Measurements from ENCODE around the gene ATXN7L2. TPM values are rescaled to one million over a fixed set of nuclear protein-coding genes. Genes with fewer than 3 reads are reported as not detected.
"Not testable (repeated sequence)": the region's sequence is repeated elsewhere in the genome, so short reads cannot be mapped to it uniquely, and the experiment has no call there.

The ATXN7L2 gene, protein sequence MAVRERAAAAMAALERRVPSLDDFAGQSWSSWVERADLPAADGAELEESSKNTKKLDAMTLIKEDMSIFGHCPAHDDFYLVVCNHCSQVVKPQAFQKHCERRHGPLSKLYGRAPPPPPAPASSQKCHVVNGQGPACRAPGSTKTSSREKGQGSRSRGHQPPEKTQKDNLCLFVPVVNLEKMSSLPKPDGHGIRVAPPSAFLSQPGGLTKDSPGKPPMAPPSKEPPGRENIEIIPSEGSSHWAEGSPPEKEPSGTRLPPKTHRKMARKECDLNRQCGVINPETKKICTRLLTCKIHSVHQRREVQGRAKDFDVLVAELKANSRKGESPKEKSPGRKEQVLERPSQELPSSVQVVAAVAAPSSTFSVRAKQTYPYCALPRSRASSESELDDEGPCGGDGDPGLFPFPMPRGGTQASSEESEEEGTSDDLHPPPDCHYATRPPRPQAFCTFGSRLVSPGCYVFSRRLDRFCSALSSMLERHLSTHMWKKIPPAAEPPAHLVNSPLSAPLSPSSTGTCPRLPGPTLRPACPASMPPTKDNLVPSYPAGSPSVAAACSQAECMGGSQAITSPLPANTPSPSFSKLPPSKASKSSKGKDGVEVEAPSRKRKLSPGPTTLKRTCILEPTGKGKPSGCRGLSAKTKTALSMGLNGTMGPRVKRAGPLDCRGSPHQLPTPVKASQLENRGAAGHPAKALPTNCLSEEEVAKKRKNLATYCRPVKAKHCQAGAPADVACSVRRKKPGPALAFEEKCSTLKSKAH
- 1 to 10 TPM in 2 of 3 donors, under 1 TPM in 1; 0.94 to 8.9 (median 4.1) TPM for polyA plus RNA-seq

DNA sequence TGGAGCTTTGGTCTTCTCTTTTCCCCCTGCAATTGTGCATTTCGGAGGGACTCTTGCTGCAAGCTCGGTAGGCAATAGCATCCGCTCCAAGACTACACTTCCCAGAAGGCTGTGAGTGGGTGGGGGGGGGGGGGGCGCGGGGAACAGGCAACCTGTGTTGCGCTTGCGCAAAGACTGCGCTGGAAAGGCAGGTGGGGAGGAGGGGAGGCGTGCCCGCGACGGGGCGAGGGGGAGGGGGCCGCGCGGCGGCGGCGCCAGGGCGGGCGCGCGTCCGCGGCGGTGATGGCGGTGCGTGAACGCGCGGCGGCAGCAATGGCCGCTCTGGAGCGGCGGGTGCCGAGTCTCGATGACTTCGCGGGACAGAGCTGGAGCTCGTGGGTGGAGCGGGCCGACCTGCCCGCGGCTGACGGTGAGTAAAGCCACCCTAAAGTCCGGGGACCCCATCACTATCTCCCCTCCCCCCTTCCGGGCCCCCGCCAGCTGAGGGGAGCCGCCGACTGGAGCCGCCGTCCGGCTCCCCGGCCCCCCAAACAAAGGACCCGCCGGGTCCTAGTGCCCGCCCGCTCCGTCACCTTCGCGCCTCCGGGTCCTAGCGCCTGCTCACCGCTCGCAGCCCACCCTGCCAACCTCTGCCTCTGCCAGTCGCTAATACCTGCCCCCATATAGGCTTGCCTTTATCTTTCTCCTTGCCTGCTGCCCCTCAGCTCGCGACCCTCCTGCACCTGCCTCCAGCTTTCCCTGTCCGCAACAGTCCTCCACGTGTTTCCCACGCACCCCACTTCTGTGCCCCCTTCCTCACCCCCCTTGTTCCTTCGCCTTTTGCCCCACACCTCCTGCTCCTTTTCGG is at the start of gene ATXN7L2:
TSS of gene ATXN7L2 (plus strand) at position 234 of the 847 bp plus-strand sequence. CDS start at position 283, 49 bp downstream.
- Mint-ChIP-seq H3K4me1 (peaks cover 23 to 24% of the 10 kb centered on the region in 2 donors), H3K4me3 (peak within 1 kb of the TSS; percentile 86 to 97 (median 93)), H3K9me3 (no peaks in the 10 kb centered on the region), H3K27me3 (ENCODE audit: low read depth in 3 of 3) (peaks cover 3 to 14% (median 8%) of the 10 kb centered on the region in 3 donors), H3K36me3 (peaks cover 0 to 8% (median 0%) of the 10 kb centered on the region in 3 donors), H3K27ac (peak within 1 kb of the TSS; percentile 78 to 94 (median 86))
- peak; percentile 90 to 94 (median 94) for DNase-seq

DNA sequence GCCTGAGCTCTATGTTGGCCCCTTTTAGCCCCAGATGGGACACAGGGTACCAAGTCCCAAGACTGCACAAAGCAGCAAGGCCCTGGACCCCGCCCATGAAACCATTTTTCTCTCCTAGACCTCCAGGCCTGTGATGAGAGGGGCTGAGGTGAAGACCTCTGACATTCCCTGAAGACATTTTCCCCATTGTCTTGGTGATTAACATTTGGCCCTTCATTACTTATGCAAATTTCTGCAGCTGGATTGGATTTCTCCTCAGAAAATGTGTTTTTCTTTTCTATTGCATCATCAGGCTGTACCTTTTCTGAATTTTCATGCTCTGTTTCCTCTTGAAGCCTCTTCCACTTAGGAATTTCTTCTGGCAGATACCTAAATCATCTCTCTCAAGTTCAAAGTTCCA is 49.2 kb upstream of the ATXN7L2 start:
- H3K4me3 Mint-ChIP-seq, result no peak overlapping the region
- H3K9me3 Mint-ChIP-seq, result peaks cover 0 to 3% (median 0%) of the 10 kb centered on the region in 6 donors
- peaks cover 0 to 4% (median 0%) of the 10 kb centered on the region in 3 donors for H3K27me3 Mint-ChIP-seq (ENCODE audit: low read depth in 3 of 3)
- H3K4me1 Mint-ChIP-seq, result no peaks in the 10 kb centered on the region
- H3K27ac Mint-ChIP-seq, result no peak overlapping the region
- H3K36me3 Mint-ChIP-seq, result peaks cover 0 to 5% (median 0%) of the 10 kb centered on the region in 3 donors
- DNase-seq, result no peak

DNA sequence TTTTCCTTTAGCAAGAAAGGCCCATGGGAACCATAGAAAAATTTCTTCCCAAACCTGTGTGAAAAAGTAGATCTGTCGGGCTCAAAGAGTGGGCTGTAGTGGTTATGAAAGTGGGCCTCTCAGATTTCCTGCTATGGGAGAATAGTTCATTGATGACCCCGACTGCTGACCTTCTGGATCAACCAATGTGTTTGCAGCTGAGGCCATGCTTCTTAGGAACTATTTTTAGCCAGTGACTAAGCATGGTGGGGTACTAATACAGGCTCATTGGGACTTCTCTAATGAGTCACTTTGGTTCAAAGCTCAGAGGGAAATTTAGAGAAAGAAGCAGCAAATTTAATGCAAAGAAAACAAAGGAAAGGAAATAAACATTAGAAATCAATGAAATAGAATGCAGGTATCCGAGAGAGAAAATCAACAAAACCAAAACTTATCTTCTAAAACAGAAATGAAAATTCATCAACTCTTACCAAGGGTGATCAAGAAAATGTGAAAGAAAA is 44.9 kb upstream of the ATXN7L2 start:
- H3K27ac Mint-ChIP-seq, result no peak overlapping the region
- peaks cover 0 to 5% (median 0%) of the 10 kb centered on the region in 3 donors for H3K36me3 Mint-ChIP-seq
- no peaks in the 10 kb centered on the region for H3K27me3 Mint-ChIP-seq (ENCODE audit: low read depth in 3 of 3)
- H3K9me3 Mint-ChIP-seq, result peaks cover 0 to 3% (median 0%) of the 10 kb centered on the region in 6 donors
- H3K4me3 Mint-ChIP-seq, result no peak overlapping the region
- no peaks in the 10 kb centered on the region for H3K4me1 Mint-ChIP-seq
- no peak for DNase-seq

DNA sequence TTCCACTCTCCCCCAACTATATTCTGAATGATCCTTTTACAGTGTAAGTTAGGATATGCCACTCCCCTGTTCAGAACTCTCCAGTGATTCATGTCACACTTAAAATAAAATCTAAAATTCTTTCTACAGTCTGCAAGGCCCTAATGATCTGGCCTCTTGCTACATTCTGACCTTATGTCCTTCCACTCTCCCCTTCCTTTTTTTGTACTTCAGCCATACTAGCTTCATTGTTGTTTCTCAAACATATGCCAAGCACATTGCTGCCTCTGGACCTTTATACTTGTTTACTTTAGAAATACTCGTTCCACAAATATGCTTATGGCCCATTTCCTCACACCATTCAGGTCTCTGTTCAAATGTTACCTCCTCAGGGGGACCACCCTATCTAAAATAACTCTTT is 42.6 kb upstream of the ATXN7L2 start:
- Mint-ChIP-seq H3K9me3 (no peaks in the 10 kb centered on the region), H3K27ac (no peak overlapping the region), H3K4me3 (no peak overlapping the region), H3K36me3 (no peaks in the 10 kb centered on the region), H3K4me1 (no peaks in the 10 kb centered on the region), H3K27me3 (ENCODE audit: low read depth in 3 of 3) (peaks cover 0 to 7% (median 6%) of the 10 kb centered on the region in 3 donors)
- DNase-seq, result no peak

DNA sequence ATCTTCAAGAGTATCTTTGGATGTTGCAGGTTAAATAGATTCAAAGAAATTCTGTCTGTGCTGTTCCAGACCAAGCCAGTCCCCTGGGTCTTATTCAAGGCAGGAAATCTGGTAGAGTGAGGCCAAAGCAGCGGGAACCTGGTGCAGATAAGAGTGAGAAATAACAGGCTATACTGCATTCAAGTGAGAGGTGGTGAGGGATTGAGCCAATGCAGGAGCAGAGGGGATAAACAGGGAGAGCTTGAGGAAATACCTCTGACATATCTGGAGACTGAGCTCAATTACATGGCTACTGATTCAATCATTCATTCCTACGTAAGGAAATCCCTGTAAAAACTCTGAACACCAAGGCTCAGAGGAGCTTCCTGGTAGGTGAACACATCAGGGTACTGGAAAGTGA is 40.2 kb upstream of the ATXN7L2 start:
- DNase-seq, result no peak
- Mint-ChIP-seq H3K4me3 (no peak overlapping the region), H3K4me1 (no peaks in the 10 kb centered on the region), H3K27ac (no peak overlapping the region), H3K9me3 (no peaks in the 10 kb centered on the region), H3K36me3 (no peaks in the 10 kb centered on the region), H3K27me3 (ENCODE audit: low read depth in 3 of 3) (peaks cover 2 to 15% (median 6%) of the 10 kb centered on the region in 3 donors)

DNA sequence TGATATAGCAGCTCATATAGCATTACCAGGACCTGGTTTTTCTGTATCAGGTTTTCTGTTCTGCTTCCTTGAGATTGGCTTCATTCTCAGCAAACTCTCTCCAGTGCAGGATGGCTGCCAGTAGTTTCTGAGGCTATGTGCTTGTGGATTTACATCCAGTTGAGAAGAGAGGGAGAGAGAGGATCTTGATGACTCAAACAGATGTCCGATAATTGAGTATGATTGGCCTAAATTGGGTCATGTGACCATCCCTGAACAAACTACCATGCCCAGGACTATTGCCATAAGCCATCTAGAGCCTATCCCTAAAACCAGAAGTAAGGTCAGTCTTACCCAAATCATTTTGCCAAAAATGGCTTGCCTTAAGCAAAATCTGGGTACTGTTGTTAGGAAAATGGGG is 39.4 kb upstream of the ATXN7L2 start:
- Mint-ChIP-seq H3K36me3 (no peaks in the 10 kb centered on the region), H3K27me3 (ENCODE audit: low read depth in 3 of 3) (peaks cover 4 to 17% (median 6%) of the 10 kb centered on the region in 3 donors), H3K27ac (no peak overlapping the region), H3K9me3 (no peaks in the 10 kb centered on the region), H3K4me1 (no peaks in the 10 kb centered on the region), H3K4me3 (no peak overlapping the region)
- no peak for DNase-seq

DNA sequence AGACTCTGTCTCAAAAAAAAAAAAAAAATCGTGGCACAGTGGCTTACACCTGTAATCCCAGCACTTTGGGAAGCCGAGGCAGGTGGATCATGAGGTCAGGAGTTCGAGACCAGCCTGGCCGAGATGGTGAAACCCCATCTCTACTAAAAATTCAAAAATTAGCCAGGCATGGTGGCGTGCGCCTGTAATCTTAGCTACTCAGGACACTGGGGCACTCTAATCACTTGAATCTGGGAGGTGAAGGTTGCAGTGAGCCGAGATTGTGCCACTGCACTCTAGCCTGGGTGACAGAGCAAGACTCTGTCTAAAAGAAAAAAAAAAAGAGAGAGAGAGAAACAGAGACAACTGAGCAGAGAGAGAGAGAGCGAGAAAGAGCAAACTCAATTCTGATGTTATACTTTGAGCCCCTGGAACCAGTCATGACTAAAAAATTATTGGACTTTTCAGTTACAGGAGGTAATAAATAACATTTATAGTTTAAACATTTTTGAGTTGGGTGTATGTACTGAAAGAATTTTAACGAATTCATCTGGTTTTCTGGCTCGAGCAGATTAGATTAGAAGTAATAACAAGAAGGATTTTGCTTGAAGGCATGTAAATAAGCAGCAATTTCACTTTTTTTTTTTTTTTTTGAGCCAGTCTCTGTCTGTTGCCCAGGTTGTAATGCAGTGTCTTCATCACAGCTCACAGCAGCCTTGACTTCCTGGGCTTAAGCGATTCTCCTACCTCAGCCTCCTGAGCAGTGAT is 37.6 kb upstream of the ATXN7L2 start:
- not testable (repeated sequence) for H3K4me3 Mint-ChIP-seq, H3K4me1 Mint-ChIP-seq, H3K36me3 Mint-ChIP-seq, DNase-seq, H3K27ac Mint-ChIP-seq, H3K9me3 Mint-ChIP-seq
- peaks cover 9 to 23% (median 12%) of the 10 kb centered on the region in 3 donors for H3K27me3 Mint-ChIP-seq (ENCODE audit: low read depth in 3 of 3)

DNA sequence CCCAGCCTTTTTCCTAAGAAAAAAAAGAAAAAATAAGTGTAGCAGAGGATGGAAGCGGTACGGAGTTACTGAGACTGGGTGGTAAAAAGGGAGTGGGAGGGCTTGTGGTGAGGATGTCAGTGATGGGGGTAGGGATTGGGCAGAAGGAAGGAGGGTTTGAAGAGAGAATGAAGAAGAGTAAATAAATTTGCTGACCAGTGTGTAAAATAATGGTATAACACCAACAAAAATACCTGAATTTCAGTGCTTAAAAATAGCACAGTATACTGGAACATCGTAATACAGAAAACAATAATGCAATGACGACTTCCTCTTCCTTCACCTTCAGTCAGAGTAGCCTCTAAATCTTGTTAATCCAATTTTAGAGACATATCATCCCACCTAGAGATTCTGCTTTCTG is 36.2 kb upstream of the ATXN7L2 start:
- no peak overlapping the region for H3K27ac Mint-ChIP-seq
- H3K4me1 Mint-ChIP-seq, result no peaks in the 10 kb centered on the region
- peaks cover 0 to 2% (median 0%) of the 10 kb centered on the region in 6 donors for H3K9me3 Mint-ChIP-seq
- peaks cover 9 to 30% (median 12%) of the 10 kb centered on the region in 3 donors for H3K27me3 Mint-ChIP-seq (ENCODE audit: low read depth in 3 of 3)
- no peak for DNase-seq
- H3K4me3 Mint-ChIP-seq, result no peak overlapping the region
- H3K36me3 Mint-ChIP-seq, result no peaks in the 10 kb centered on the region

DNA sequence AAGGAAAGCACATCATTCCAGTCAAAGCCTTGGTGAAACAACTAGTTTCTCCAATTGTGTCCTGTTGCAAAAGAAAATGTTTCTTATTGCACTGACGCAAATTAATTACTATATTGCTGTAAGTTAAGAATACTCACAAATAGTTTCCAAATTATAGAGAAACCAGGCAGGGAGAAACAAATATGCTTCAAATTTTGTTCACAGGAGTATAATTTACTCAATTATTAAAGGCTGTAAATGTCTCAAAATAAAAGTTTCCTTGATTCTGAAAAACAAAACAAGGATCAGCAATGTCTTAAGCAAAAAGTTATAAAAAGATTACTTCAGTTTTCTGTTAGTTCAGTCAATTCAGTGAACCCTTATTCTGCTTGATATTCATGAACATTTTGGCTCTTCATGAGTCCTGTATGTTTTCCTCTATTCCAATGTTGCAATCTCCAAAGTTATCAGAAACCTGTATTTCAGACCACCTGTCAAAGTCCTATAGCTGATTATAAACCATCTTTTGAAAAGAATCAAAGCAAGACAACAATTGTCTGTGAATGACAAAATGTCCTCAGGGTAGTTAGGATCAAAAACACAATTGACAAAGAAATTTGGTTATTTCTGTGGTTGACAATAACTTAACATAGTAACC is 29.1 kb upstream of the ATXN7L2 start:
- no peak for DNase-seq
- peaks cover 8 to 28% (median 9%) of the 10 kb centered on the region in 3 donors for H3K27me3 Mint-ChIP-seq (ENCODE audit: low read depth in 3 of 3)
- peaks cover 0 to 9% (median 3%) of the 10 kb centered on the region in 6 donors for H3K9me3 Mint-ChIP-seq
- no peaks in the 10 kb centered on the region for H3K4me1 Mint-ChIP-seq
- H3K36me3 Mint-ChIP-seq, result peaks cover 0 to 3% (median 3%) of the 10 kb centered on the region in 3 donors
- no peak overlapping the region for H3K27ac Mint-ChIP-seq
- H3K4me3 Mint-ChIP-seq, result no peak overlapping the region

DNA sequence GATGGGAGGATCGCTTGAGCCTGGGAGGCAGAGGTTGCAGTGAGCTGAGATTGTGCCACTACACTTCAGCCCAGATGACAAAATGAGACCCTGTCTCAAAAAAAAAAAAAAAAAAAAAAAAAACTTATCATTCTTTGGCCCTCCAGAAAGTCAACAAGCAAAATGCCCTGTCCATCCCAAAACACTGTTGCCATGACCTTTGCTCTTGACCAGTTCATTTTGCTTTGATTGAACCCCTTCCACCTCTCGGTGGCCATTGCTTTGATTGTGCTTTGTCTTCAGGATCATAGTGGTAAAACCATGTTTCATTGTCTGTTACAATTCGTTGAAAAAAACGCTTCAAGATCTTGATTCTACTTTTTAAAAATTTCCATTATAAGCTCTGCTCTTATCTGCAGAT is 25.9 kb upstream of the ATXN7L2 start:
- Mint-ChIP-seq H3K4me3 (no peak overlapping the region), H3K9me3 (peaks cover 0 to 9% (median 3%) of the 10 kb centered on the region in 6 donors), H3K4me1 (no peaks in the 10 kb centered on the region), H3K27ac (no peak overlapping the region), H3K36me3 (peaks cover 0 to 3% (median 3%) of the 10 kb centered on the region in 3 donors), H3K27me3 (ENCODE audit: low read depth in 3 of 3) (peaks cover 3 to 22% (median 7%) of the 10 kb centered on the region in 3 donors)
- no peak for DNase-seq

DNA sequence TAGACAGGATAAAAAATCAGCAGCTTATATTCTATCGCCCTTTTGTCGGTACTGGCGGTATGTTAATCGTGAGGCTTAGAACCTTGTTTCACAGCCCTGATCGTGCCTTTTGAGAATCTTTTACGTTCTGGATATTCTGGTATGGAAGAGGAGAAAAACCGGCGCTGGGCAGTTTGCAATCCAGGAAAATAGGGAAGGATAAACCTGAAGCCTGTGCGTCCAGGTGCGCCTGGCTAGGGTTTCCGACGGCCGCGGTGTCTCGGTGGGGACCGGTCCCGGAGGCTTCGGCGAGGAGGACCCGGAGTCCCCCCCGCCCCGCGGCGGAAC is 17.6 kb upstream of the ATXN7L2 start:
- H3K36me3 Mint-ChIP-seq, result no peaks in the 10 kb centered on the region
- no peak overlapping the region for H3K27ac Mint-ChIP-seq
- H3K9me3 Mint-ChIP-seq, result no peaks in the 10 kb centered on the region
- H3K4me3 Mint-ChIP-seq, result peak overlapping the region; percentile 60 to 78 (median 74)
- peaks cover 9 to 35% (median 14%) of the 10 kb centered on the region in 3 donors for H3K27me3 Mint-ChIP-seq (ENCODE audit: low read depth in 3 of 3)
- no peak for DNase-seq
- peaks cover 0 to 8% of the 10 kb centered on the region in 2 donors for H3K4me1 Mint-ChIP-seq

DNA sequence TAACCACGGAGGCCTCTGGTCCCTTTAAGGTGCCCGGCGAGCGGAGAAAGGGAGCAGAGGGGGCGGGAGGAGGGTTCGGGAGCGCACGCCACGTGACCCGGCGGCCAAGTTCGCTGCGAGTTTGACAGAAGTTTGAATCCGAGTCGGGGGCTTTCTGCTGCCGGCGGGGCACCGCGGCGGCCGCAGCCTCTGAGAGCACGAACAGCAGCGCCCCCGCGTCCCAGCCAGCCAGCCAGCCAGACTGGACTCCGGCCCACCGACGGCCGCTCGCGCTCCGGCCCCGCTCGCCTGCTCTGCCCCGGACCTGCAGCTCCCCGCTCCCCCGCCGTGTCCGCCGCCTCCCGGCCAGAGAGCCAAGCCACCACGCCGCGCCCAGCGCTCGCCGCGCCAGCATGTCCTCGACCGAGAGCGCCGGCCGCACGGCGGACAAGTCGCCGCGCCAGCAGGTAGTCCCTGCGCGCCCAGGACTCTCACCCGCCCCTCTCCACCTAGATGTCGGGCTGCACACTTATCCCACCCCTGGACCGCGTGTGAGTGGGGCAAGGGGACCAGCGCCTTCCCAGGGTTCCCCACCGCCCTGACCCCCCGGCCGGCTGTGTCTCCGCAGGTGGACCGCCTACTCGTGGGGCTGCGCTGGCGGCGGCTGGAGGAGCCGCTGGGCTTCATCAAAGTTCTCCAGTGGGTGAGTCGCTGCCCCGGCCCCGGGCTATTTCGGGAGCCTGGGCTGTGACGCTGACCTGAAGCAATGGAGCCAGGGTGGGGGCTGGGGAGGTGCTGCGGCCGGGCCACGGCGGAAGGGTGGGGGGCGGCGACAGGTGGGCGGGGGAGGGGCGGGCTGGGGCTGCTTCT is 17.0 kb upstream of the ATXN7L2 start, which contains the start of gene SYPL2:
TSS of gene SYPL2 (plus strand) at position 95 of the 849 bp plus-strand sequence. CDS start at position 393, 298 bp downstream.
- no peaks in the 10 kb centered on the region for H3K36me3 Mint-ChIP-seq
- H3K9me3 Mint-ChIP-seq, result no peaks in the 10 kb centered on the region
- peak in 2 of 3 donors; percentile 14 to 18 for DNase-seq
- H3K4me3 Mint-ChIP-seq, result peak within 1 kb of the TSS; percentile 60 to 78 (median 74)
- H3K27ac Mint-ChIP-seq, result no peak within 1 kb of the TSS
- peaks cover 9 to 37% (median 14%) of the 10 kb centered on the region in 3 donors for H3K27me3 Mint-ChIP-seq (ENCODE audit: low read depth in 3 of 3)
- peaks cover 0 to 8% of the 10 kb centered on the region in 2 donors for H3K4me1 Mint-ChIP-seq
